ENCODE data around the gene ZNF784.

- TF ChIP-seq POLR2A (IDR thresholded peaks at IDR 0.05; ENCODE audit: low read depth, low read length), result no peak
- TF ChIP-seq TAF1 (IDR thresholded peaks at IDR 0.05; ENCODE audit: low read depth, low read length), result no peak
Measured at GRCh38 chr19:55617426-55617825, 6.9 kb downstream of the ZNF784 start.
